Measurements from ENCODE around the gene EDA. TPM values are rescaled to one million over a fixed set of nuclear protein-coding genes. Genes with fewer than 3 reads are reported as not detected.

The EDA gene
- total RNA-seq (1 to 10 TPM; 4.2 to 9.4 (median 5.4) TPM), polyA plus RNA-seq (1 to 10 TPM; 2.3 to 3.1 TPM)
- long read RNA-seq, donor 1, full-length matches to known transcripts = 1 of 8 reads
- long read RNA-seq, donor 1, partial matches to known transcripts = 1 of 8 reads
- long read RNA-seq, donor 1, other reads (novel, unspliced or antisense) = 6 of 8 reads
- long read RNA-seq, donor 2, full-length matches to known transcripts = 2 of 12 reads
- long read RNA-seq, donor 2, partial matches to known transcripts = 0 of 12 reads
- long read RNA-seq, donor 2, other reads (novel, unspliced or antisense) = 10 of 12 reads
- long read RNA-seq, donor 3, partial matches to known transcripts = 0 of 5 reads
- long read RNA-seq, donor 3, other reads (novel, unspliced or antisense) = 5 of 5 reads

DNA sequence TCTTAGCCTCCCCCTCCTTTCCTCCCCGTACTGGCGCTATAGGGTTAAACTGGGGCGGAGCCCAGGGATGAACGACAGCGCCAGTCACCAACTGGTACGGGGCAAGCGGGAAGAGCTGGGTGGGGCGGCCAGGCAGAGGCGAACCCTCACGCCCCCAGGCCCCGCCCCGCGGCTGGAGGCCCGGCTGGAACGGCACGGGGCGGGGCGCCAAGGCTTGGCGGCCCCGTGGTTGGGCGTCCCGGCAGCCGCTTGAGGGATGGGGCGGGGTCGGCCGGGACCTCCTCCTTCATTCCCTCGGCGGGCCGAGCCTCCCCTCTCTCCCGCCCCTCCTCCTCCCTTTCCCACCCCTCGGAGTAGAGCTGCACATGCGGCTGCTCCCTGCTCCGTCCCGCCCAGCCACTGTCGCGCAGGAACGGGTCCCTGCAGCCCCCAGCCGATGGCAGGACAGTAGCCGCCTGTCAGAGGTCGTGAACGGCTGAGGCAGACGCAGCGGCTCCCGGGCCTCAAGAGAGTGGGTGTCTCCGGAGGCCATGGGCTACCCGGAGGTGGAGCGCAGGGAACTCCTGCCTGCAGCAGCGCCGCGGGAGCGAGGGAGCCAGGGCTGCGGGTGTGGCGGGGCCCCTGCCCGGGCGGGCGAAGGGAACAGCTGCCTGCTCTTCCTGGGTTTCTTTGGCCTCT, at the start of gene EDA:
TSS of gene EDA (plus strand) at position 335 of the 678 bp plus-strand sequence.
- DNase-seq = peak; percentile 87 to 88
- peak; percentile 96 to 99 (median 98) for ATAC-seq

DNA sequence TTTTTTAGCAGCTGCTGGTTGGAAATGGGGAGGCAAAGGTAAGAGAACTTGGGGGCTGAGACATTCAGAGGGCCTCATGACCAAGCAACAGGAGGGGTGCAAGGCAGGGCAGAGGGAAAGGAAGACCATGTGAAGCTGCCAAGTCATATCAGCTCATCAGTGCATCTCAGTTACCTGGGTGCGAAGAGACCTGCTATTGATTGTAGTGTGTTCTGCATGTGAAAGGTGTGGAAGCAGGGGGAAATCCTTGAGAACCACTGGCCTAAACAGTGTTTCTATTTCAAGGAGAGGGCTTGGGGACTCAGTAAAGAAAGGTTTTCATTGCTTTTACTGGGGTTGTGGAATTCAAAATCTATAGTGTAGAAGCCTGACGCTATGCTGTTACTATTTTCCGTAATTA, 47.1 kb upstream of the EDA start:
- Histone ChIP-seq H3K27ac (no peak overlapping the region), H3K4me3 (no peak overlapping the region), H3K36me3 (no peaks in the 10 kb centered on the region), H3K27me3 (peaks cover 0 to 54% (median 0%) of the 10 kb centered on the region in 7 donors), H3K9me3 (peaks cover 0 to 3% (median 0%) of the 10 kb centered on the region in 11 donors), H3K4me1 (no peaks in the 10 kb centered on the region)
- no peak for ATAC-seq
- intact Hi-C loops (cut with DNase I) = no loop called here
- WGBS, 2 donors = 82% methylated on average over 3 of the region's 3 CpGs
- TF ChIP-seq CTCF (IDR thresholded peaks at IDR 0.05) = no peak
- no peak for DNase-seq

More for the DNA sequence above, at the start of gene EDA:
- intact Hi-C loops (cut with DNase I) = loop anchor here in 7 of 10 donors (5.0 to 10.0 kb wide), 8 partner anchors 59 to 479 kb away; no protein-coding TSS in a partner anchor
- no peaks in the 10 kb centered on the region for H3K36me3 ChIP-seq
- H3K4me3 ChIP-seq = peak within 1 kb of the TSS; percentile 49 to 87 (median 68)
- peaks cover 0 to 46% (median 0%) of the 10 kb centered on the region in 7 donors for H3K27me3 ChIP-seq
- no peak for TF ChIP-seq CTCF (IDR thresholded peaks at IDR 0.05)
- peak within 1 kb of the TSS in 8 of 10 donors; percentile 35 to 64 (median 48) for H3K27ac ChIP-seq
- WGBS, 2 donors = 0 to 1% methylated on average over 33 to 56 of the region's 56 CpGs
- H3K4me1 ChIP-seq = peaks cover 0 to 16% (median 0%) of the 10 kb centered on the region in 9 donors
- no peaks in the 10 kb centered on the region for H3K9me3 ChIP-seq

DNA sequence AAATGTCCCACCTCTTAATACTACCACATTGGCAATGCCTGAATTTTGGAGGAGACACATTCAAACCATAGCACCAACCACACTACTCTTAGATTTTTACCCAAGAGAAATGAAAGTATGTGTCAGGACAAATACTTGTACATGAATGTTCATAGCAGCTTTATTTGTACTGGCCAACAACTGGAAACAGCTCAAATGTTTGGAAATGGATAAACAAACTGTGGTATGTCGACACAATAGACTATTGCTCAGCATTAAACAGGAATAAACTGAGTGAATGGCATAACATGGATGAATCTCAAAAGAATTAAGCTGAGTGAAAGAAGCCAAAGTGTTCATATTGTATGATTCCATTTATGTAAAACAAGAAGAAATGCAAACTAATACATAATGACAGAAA, 18.5 kb upstream of the EDA start:
- DNase-seq (no peak), ATAC-seq (no peak)
- TF ChIP-seq CTCF (IDR thresholded peaks at IDR 0.05) = no peak
- Histone ChIP-seq H3K9me3 (no peaks in the 10 kb centered on the region), H3K4me1 (no peaks in the 10 kb centered on the region), H3K27ac (no peak overlapping the region), H3K36me3 (no peaks in the 10 kb centered on the region), H3K4me3 (no peak overlapping the region), H3K27me3 (peaks cover 0 to 40% (median 0%) of the 10 kb centered on the region in 7 donors)
- intact Hi-C loops (cut with DNase I) = no loop called here
- 76 to 78% methylated on average over 1 of the region's 1 CpG for WGBS, 2 donors

- TF ChIP-seq CTCF (IDR thresholded peaks at IDR 0.05) = no peak
- Histone ChIP-seq H3K27ac (no peak overlapping the region), H3K4me3 (no peak overlapping the region), H3K27me3 (peaks cover 0 to 47% (median 0%) of the 10 kb centered on the region in 7 donors), H3K9me3 (no peaks in the 10 kb centered on the region), H3K36me3 (no peaks in the 10 kb centered on the region), H3K4me1 (no peaks in the 10 kb centered on the region)
- ATAC-seq (no peak), DNase-seq (no peak)
- WGBS, 2 donors = 82 to 94% methylated on average over 3 of the region's 3 CpGs
- intact Hi-C loops (cut with DNase I) = loop anchor here in 1 of 10 donors (5.0 kb wide), 1 partner anchor 137 kb away; no protein-coding TSS in a partner anchor
Observed at GRCh38 chrX:69600182-69600581, 15.7 kb upstream of the EDA start.

Data from heart right ventricle (tissue), 16 donors.